ENCODE measurements around the gene NTNG2. TPM values are rescaled to one million over a fixed set of nuclear protein-coding genes. Genes with fewer than 3 reads are reported as not detected.

Gene NTNG2
- total and polyA plus RNA-seq, 9 of the 15 experiments (the other 6 are each of a cell fraction or from before 2014, with no cell fraction given), result 0.01 to 0.11 (median 0.09) TPM; not detected in 6

DNA sequence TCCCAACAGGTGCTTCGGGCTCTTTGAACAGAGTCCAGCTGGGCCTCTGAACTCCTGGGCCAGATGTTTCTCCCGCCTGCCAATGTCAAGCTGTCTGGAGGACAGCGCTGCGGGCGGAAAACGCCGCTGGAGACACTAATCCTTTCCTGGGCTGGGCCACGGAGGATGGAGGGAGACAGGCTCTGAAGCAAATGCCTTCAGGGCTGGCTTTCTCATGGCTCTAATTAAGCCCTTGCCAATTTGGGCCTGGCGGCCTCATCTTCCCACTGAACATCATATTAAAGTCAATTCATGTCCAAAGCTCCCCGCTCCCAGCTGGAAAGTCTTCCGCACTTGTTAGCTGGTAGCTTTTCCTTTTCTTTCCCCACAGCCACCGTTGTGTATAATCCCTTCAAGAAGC, 72.7 kb downstream of the NTNG2 start (continued):
- no peak for TF ChIP-seq ZNF3 (CRISPR knock-in tag; IDR thresholded peaks at IDR 0.05)
- TF ChIP-seq POLR2H (tag; IDR thresholded peaks at IDR 0.05; ENCODE audit: low read depth), result no peak
- no peak for TF ChIP-seq ETS1 (conservative IDR thresholded peaks at IDR 0.05; ENCODE audit: control insufficient read depth, low read depth, low read length)
- no peak for TF ChIP-seq PRPF4 (IDR thresholded peaks at IDR 0.05; ENCODE audit: insufficient read depth, low read depth, low read length, poor library complexity, severe bottlenecking)
- no peak for TF ChIP-seq MAFG (tag; conservative IDR thresholded peaks at IDR 0.05)
- no peak for TF ChIP-seq BDP1 (IDR thresholded peaks at IDR 0.05; ENCODE audit: insufficient read depth, insufficient read length)
- TF ChIP-seq, protein P1, sequence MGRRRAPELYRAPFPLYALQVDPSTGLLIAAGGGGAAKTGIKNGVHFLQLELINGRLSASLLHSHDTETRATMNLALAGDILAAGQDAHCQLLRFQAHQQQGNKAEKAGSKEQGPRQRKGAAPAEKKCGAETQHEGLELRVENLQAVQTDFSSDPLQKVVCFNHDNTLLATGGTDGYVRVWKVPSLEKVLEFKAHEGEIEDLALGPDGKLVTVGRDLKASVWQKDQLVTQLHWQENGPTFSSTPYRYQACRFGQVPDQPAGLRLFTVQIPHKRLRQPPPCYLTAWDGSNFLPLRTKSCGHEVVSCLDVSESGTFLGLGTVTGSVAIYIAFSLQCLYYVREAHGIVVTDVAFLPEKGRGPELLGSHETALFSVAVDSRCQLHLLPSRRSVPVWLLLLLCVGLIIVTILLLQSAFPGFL (CRISPR knock-in tag; IDR thresholded peaks at IDR 0.05), result no peak
- TF ChIP-seq MEF2A (IDR thresholded peaks at IDR 0.05; ENCODE audit: control insufficient read depth, low read depth, low read length), result no peak
- no peak for TF ChIP-seq ZNF212 (CRISPR knock-in tag; IDR thresholded peaks at IDR 0.05)
